ENCODE data around the gene POLG.

The POLG gene

GRCh38 chr15:89353991-89354390 lies 19.4 kb upstream of the POLG start:
- no peak for DNase-seq

- no peak for DNase-seq
Measured at GRCh38 chr15:89352476-89352875, 17.9 kb upstream of the POLG start.

DNA sequence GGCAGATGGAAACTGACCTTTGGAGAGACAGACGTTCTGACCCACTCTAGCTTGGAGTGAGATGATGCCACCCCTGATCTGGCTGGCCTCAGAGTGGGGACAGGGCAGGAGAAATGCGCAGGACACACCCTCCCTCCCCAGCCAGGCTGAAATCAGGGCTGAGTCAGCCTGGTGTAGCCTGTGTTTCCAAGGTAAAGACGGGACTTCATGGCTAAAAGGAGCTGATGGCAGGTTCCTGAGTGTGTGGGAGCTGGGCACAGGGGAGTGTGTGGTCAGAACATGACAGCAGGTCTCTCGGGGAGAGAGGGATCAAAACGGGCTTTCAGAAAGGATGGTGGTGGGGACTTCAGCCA lies 14.6 kb upstream of the POLG start:
- no peak for DNase-seq

DNA sequence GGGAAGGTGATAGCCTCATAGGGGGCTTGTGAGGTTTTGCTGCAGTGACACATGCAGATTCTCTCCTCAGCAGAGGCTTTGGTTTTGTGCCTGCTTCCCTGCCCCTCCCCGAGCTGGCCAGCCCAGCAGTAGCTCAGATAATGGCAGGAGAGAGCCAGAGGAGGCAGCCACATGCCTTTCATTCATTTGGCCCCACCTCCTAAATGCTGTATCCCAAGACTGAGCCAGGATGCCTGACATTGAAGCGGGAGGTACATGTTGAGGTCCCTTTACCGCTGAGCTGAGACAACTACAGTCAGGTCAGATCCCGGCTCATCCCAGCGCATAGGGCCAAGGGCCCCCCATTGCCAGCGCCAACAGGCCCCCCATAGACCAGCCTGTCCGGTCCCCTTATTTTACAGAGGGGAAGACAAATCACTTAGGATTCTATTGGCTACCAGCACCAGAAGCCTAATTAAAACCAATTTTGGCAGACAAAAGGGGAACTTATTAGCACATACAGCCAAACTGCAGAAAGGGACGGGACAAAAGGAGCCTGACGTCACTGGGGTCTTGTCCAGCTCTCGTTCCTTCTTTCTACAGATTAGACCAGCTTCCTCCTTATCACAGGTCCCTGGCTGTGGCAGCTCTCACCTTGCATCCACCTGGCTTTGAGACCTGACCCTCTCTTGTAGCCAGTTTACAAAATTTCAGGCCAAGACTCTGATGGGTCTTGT lies 12.1 kb upstream of the POLG start:
- DNase-seq, result no peak

- no peak for DNase-seq
Measured at GRCh38 chr15:89345248-89345647, 10.6 kb upstream of the POLG start.

DNA sequence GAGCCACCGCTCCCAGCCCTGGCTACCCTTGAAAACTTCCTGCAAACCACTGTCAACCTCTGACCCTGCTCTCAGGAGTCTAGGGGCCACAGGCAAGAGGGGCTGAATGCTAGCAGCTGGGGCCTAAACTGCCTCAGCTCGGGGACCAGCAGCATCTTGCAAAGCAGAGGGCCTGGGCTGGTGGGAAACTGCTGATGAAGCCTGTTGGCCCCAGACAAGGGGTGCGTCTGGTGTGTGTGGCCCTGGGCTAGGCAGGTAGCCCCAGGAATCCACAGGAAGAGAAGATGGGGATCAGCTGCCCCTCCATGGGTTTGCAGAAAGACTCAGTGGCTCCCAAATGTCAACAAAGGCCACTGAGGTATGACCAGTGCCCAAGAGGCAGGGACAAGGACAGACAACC lies 8.2 kb upstream of the POLG start:
- DNase-seq, result no peak

DNA sequence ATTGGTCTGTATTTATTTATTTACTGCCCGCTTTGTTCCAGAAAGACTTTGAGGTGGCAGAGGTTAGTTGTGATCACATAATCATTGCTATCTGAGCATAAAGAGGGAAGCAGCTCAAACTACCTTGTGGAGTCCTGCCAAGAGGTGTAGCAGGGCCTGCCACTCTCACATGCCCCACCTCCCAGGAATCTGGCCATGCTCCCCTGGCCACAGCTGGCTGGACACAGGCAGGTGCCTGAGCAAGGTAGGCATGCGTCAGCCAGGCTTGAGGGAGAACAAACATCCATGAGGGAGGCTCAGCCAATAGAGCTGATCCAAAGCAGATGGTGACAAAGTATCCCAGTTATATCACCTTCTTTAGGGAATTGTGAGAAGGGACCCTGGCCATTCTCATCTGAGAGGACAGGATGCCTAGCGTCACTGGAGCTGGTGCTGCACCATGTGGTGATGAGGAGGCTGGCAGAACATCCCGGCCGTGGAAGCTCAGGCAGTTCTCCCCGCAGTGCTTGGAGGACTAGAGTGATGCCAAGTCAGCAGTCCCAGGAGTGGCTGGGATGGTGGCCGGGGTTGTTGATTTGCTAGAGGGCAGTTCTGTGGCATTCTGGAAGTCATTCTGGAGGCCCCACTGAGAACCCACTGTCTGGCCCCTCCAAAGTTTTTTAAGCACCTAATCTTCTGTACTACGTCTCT lies 6.8 kb upstream of the POLG start:
- no peak for DNase-seq

- DNase-seq, result no peak
Measured at GRCh38 chr15:89340573-89340972, 5.9 kb upstream of the POLG start.

GRCh38 chr15:89338036-89338435 lies 3.4 kb upstream of the POLG start:
- no peak for DNase-seq

DNA sequence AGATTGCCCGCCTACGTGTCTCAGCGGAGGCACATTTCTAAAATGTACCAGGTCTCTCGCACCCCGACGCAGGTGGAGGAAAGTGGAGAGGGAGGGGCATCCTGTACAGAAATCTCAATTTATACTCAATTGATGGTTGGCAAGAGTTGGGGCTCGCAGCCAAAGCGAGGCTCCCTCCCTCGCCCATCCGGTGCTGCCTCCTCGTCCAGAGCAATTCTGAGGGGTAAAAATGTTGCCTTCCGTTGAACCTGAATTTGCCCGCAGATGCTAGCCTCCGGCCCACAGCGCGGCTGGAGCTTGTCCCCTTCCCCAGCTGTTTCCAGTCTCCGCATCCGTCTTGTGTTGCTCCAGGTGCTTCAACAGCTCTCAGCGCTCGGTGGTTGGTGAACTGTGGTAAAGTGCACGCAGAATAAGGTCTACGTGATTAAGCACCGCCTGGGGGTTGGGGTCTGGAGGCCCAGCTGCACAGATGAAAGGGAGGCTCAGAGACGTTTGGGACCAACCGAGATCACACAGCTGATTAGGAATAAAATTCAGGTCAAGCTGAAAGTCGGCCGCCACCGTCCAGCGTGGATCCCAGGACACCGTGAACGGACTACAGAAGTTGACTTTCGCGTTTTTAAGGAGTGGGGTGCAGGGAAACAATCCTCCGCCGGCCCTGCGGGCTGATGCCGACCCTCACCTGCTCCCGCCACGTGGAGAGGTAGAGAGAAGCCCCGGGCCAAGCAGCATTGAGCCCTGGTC lies 846 bp upstream of the POLG start:
- no peak for DNase-seq

- DNase-seq, result no peak
Measured at GRCh38 chr15:89333959-89334509, 590 bp downstream of the POLG start.

DNA sequence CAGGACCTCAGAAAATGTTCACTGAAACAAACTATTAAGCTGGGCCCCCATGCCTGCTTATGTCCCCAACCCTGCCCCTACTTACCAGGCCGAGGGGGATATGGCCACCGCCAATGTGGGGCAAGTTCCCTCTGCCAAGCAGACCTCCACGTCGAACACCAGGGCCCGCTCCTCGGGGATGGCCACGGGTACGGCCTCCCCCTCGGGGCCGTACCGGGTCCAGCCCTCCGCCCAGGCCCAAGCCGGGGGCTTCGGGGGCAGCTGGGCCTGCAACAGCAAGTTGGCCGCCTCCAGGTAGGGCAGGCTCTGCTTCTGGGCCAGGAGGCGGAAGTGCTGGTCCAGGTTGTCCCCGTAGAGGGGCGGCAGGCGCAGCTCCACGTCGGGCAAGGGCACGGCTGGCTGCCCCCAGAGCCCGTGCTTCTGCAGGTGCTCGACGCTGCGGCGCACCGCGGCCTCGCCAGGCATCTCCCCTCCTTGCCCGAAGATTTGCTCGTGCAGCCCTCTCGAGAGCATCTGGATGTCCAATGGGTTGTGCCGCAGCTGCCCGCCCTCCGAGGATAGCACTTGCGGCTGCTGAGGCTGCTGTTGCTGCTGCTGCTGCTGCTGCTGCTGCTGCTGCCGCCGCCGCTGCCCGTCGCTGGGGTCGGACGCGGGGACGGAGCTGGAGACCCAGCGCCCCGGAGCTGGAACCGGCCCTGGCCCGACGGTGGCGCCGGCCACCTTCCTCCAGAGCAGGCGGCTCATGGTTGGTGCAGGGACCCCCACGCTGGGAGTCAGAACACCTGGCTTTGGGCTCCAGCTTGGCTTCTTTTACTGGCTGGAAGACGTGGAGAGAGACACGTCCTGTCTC lies 1.4 kb downstream of the POLG start:
- DNase-seq, result no peak

DNA sequence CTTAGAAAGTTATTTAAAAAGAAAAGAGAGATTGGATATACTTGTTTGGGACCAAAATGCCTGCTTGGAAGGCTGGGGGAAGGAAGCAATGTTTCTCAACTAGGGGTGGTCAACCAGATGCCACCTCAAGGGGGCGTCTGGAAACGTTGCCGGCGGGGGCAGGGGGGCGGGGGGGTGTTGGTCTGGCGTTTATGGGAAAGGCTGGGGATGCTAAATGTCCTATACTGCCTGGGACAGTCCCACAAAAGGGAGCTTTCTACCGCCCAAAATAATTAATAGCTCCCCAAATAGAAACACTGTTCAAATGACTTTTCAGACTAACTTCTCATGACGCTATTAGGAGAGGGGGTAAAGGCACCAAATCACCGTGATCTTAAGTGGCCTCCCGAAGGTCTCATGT lies 2.2 kb downstream of the POLG start:
- peak; percentile 43 for DNase-seq

GRCh38 chr15:89330881-89331595 lies 3.6 kb downstream of the POLG start:
- no peak for DNase-seq

DNA sequence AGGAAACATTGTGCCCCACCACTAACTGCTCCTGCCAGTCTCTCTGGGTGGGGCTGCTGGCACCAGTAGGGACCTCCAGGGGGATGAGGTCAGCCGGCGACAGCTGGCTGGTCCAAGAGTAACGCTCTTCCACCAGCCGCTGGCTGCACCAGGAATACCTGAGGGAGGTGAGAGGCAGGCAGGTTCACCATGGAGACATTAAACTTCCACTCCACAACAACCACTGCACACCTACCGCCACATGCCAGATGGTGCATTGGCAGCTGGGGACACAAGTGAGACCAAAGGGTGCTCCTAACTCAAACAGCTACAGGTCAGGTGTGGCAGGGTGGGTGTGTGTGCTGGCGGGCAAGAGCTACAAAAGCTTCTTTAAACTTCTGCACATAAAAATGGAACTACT lies 4.5 kb downstream of the POLG start:
- no peak for DNase-seq

GRCh38 chr15:89329329-89330084 lies 5.1 kb downstream of the POLG start:
- DNase-seq, result no peak

- DNase-seq, result no peak
Measured at GRCh38 chr15:89328398-89329254, 6.0 kb downstream of the POLG start.

- no peak for DNase-seq
Measured at GRCh38 chr15:89327113-89327512, 7.5 kb downstream of the POLG start.

DNA sequence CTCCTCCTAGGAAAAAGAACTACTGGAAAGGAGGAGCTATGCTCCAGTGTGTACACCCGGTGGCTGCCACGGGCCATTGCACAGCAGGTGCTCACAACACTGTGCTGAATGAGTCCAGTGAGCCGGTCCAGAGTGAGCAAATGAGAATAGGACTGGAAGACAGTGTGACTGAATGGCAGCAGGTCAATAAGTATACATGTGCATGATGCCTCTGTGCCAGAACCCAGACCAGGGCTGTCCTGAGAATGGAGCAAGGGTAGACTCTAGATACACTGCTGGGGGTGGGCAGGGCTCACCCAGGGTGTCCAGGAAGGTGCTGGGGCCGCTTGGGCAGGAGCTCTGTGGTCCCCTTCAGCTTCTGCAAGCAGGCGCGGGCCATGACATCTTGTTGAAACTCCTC lies 8.3 kb downstream of the POLG start:
- no peak for DNase-seq

DNA sequence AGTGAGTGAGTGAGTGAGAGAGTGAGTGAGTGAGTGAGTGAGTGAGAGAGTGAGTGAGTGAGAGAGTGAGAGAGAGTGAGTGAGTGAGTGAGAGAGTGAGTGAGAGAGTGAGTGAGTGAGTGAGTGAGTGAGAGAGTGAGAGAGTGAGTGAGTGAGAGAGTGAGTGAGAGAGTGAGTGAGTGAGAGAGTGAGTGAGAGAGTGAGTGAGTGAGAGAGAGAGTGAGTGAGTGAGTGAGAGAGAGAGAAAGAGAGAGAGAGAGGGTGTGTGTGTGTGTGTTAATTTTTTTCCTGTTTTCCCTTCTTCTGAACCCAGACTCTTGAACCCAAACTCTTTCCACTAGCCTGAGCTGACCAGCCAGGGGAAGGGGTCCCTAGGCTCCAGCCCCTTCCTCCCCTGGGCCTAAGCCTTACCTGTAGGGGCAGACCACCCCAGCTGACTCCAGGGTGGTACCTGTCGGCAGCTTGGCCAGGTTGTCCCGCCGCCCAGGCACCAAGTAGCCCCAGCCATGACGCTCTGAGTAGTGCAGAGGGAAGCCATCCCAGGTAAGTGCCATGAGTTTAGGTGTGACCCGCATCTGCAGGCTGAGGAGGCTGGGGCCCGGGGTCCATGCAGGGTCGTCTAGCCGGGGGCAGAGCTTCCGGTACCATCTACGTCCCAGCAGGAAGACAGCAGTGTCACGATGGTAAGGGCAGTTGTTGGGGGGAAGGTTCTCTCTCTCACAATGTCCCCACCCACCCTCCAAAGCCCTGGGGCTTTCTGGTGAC lies 9.4 kb downstream of the POLG start:
- DNase-seq, result no peak

Measured in hematopoietic multipotent progenitor cell treated with erythropoietin and hydrocortisone succinate and interleukin-3 and kit ligand, for 8 days (in vitro differentiated cells).